KOPT-K1 (cell line): Measurements from ENCODE around the gene ZIC1.

Source experiments
- H3K27ac ChIP-seq: fragments of 200-600 bp; sonication (generic); 2 replicates; pipeline ENCODE4 v1.5.1; 2016; ENCODE audit warnings: antibody characterized with exemption, mild to moderate bottlenecking, low read depth, low read length; ENCODE audit not compliant: poor library complexity, severe bottlenecking
- H3K36me3 ChIP-seq: fragments of 200-600 bp; sonication (generic); 2 replicates; pipeline ENCODE4 v1.5.1; 2017; ENCODE audit warnings: antibody characterized with exemption, mild to moderate bottlenecking, low read length, moderate library complexity; ENCODE audit not compliant: insufficient read depth
- H3K9me3 ChIP-seq: fragments of 200-600 bp; sonication (generic); 2 replicates; pipeline ENCODE4 v1.5.1; 2017; ENCODE audit warnings: antibody characterized with exemption, low read length, mild to moderate bottlenecking; ENCODE audit not compliant: insufficient read depth, poor library complexity, severe bottlenecking

ZIC1 gene

GRCh38 chr3:147371771-147372340, 37.3 kb upstream of the ZIC1 start:
- no peaks in the 10 kb centered on the region for H3K9me3 ChIP-seq
- H3K36me3 ChIP-seq = no peaks in the 10 kb centered on the region
- no peak overlapping the region for H3K27ac ChIP-seq

- no peaks in the 10 kb centered on the region for H3K9me3 ChIP-seq
- H3K36me3 ChIP-seq = no peaks in the 10 kb centered on the region
- no peak overlapping the region for H3K27ac ChIP-seq
Measured at GRCh38 chr3:147372525-147373027, 36.6 kb upstream of the ZIC1 start.

GRCh38 chr3:147373301-147373700, 35.9 kb upstream of the ZIC1 start:
- Histone ChIP-seq H3K27ac (no peak overlapping the region), H3K36me3 (no peaks in the 10 kb centered on the region), H3K9me3 (no peaks in the 10 kb centered on the region)

- no peaks in the 10 kb centered on the region for H3K36me3 ChIP-seq
- no peak overlapping the region for H3K27ac ChIP-seq
- H3K9me3 ChIP-seq = no peaks in the 10 kb centered on the region
Measured at GRCh38 chr3:147377412-147378367, 31.5 kb upstream of the ZIC1 start.

- Histone ChIP-seq H3K9me3 (no peaks in the 10 kb centered on the region), H3K36me3 (no peaks in the 10 kb centered on the region), H3K27ac (no peak overlapping the region)
Measured at GRCh38 chr3:147379651-147380050, 29.5 kb upstream of the ZIC1 start.

GRCh38 chr3:147380387-147380951, 28.7 kb upstream of the ZIC1 start:
- Histone ChIP-seq H3K27ac (no peak overlapping the region), H3K9me3 (no peaks in the 10 kb centered on the region), H3K36me3 (no peaks in the 10 kb centered on the region)

GRCh38 chr3:147380977-147381376, 28.2 kb upstream of the ZIC1 start:
- no peaks in the 10 kb centered on the region for H3K36me3 ChIP-seq
- no peaks in the 10 kb centered on the region for H3K9me3 ChIP-seq
- H3K27ac ChIP-seq = no peak overlapping the region

- Histone ChIP-seq H3K9me3 (no peaks in the 10 kb centered on the region), H3K27ac (no peak overlapping the region), H3K36me3 (no peaks in the 10 kb centered on the region)
Measured at GRCh38 chr3:147381596-147381995, 27.6 kb upstream of the ZIC1 start.

- no peak overlapping the region for H3K27ac ChIP-seq
- H3K9me3 ChIP-seq = no peaks in the 10 kb centered on the region
- H3K36me3 ChIP-seq = no peaks in the 10 kb centered on the region
Measured at GRCh38 chr3:147383617-147384016, 25.5 kb upstream of the ZIC1 start.

- Histone ChIP-seq H3K36me3 (no peaks in the 10 kb centered on the region), H3K9me3 (no peaks in the 10 kb centered on the region), H3K27ac (no peak overlapping the region)
Measured at GRCh38 chr3:147384210-147385058, 24.7 kb upstream of the ZIC1 start.

- Histone ChIP-seq H3K9me3 (no peaks in the 10 kb centered on the region), H3K27ac (no peak overlapping the region), H3K36me3 (no peaks in the 10 kb centered on the region)
Measured at GRCh38 chr3:147385059-147386012, 23.8 kb upstream of the ZIC1 start.

- no peak overlapping the region for H3K27ac ChIP-seq
- H3K9me3 ChIP-seq = peaks cover 7% of the 10 kb centered on the region
- H3K36me3 ChIP-seq = no peaks in the 10 kb centered on the region
Measured at GRCh38 chr3:147387291-147387884, 21.8 kb upstream of the ZIC1 start.

- Histone ChIP-seq H3K27ac (no peak overlapping the region), H3K36me3 (no peaks in the 10 kb centered on the region), H3K9me3 (peaks cover 7% of the 10 kb centered on the region)
Measured at GRCh38 chr3:147387885-147388699, 21.1 kb upstream of the ZIC1 start.
